ENCODE data around the gene NCOA6. TPM values are rescaled to one million over a fixed set of nuclear protein-coding genes. Genes with fewer than 3 reads are reported as not detected.
"Not testable (repeated sequence)": the region's sequence is repeated elsewhere in the genome, so short reads cannot be mapped to it uniquely, and the experiment has no call there.

NCOA6 gene
- total RNA-seq, 1 donor from 2014 or later: 20.1 TPM

GRCh38 chr20:34831936-34832335 lies 6.5 kb upstream of the NCOA6 start:
- no peak for DNase-seq (ENCODE audit: extremely low read depth, low read depth, low spot score)

DNA sequence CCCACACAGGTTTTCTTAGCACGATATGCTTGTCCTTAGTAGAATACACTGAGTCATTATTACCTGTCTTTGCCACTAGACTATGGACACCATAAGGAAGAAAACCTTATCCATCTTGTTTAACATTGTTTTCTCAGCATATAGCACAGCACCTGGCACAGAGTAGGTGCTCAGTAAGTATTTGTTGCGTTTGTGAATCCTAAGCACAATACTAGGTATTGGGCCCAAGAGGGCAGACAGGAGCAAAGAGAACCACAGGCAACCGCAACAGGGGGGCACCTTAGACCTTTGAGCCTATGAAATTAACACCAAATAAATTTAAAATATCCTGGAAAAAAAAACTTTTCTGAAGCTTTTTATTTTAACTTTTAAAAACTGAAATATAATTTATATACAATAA lies 3.7 kb upstream of the NCOA6 start:
- DNase-seq (ENCODE audit: extremely low read depth, low read depth, low spot score): no peak

- DNase-seq (ENCODE audit: extremely low read depth, low read depth, low spot score): no peak
Measured at GRCh38 chr20:34824806-34825529, 483 bp downstream of the NCOA6 start.

- DNase-seq (ENCODE audit: extremely low read depth, low read depth, low spot score): no peak
Measured at GRCh38 chr20:34824452-34824805, 1.0 kb downstream of the NCOA6 start.

- DNase-seq (ENCODE audit: extremely low read depth, low read depth, low spot score): no peak
Measured at GRCh38 chr20:34824026-34824425, 1.4 kb downstream of the NCOA6 start.

DNA sequence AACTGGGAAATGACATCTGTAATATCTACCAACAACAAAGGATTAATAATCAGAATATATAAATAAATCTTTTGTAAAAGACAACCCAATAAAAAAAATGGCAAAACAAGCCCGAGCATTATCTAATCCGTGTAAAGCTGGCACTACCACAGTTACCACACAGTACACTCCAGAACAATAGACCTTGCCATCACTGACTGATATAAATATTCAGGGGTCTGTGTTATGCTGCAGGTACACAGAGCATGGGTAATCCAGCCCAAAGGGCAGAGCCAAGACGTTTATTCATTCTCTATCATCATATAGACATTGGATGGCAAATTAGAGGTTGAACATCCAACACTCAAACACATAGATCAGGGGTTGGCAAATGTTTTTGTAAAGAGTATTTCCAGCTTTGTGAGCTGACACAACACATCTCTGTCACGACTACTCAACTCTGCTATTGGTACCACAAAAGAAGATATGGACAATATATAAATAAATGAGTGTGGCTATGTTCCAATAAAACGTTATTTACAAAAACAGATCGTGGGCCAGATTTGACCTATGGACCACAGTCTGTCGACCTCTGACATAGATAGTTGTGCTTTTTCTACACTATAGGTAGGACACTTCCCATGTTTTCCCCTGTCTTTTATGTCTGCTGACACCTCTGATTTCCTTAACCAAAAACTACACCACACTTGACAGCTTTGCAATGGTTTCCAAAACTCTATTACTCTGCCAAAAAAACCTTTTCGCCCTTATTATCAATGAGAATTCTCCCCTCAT lies 4.5 kb downstream of the NCOA6 start:
- no peak for DNase-seq (ENCODE audit: extremely low read depth, low read depth, low spot score)

DNA sequence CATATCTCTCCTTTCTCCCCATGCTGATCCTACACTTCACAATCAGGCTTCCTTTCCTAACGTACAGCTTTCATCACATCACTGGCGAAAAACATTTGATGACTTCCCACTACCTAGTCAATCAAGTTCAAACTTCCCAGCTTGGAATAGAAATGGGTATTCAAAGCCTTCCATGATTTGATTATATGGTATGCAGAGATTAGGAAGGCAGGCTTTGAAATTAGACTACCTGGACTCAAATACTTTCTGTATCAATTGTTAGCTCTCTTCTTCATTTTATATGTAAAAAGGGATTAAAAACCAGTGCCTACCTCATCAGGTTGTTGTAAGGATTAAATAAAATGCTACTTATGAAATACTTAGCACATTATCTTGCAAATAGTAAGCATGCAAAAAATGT lies 7.7 kb downstream of the NCOA6 start:
- DNase-seq (ENCODE audit: extremely low read depth, low read depth, low spot score): no peak

DNA sequence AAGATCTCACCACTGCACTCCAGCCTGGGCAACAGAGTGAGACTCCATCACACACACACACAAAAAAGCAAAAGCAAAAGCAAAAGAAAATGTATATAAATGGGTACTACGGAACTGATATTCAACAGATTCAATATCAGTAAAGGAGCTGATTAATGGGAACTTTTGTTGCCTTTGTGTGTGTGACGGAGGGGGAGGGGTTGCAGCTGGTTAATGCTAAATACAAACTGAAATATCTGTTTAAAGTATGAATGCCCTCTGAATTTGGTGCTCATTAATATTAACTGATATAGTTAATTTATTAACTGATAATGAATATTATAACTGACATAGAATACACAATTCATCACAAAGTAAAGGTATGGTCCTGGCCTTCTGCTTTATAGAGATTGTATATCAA lies 8.4 kb downstream of the NCOA6 start:
- DNase-seq (ENCODE audit: extremely low read depth, low read depth, low spot score): no peak

- DNase-seq (ENCODE audit: extremely low read depth, low read depth, low spot score): no peak
Measured at GRCh38 chr20:34815636-34816035, 9.8 kb downstream of the NCOA6 start.

GRCh38 chr20:34808583-34808982 lies 16.9 kb downstream of the NCOA6 start:
- no peak for DNase-seq (ENCODE audit: extremely low read depth, low read depth, low spot score)

DNA sequence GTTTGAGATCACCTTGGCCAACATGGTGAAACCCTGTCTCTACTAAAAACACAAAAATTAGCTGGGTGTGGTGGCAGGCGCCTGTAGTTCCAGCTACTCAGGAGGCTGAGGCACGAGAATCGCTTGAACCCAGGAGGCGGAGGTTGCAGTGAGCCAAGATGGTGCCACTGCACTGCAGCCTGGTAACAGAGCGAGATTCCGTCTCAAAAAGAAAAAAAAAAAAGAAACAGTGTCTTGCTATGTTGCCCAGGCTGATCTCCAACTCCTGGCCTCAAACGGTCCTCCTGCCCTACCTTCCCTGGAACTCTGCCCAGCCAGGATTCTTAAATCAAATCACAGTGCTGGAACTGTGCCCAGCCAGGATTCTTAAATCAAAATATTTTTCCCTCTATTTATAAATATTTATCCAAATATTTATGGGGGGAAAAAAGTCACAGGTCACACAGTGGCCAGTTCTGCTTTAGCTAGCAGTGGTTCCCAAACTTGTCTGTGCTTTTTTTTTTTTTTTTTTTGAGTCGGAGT lies 17.4 kb downstream of the NCOA6 start:
- DNase-seq (ENCODE audit: extremely low read depth, low read depth, low spot score): not testable (repeated sequence)

DNA sequence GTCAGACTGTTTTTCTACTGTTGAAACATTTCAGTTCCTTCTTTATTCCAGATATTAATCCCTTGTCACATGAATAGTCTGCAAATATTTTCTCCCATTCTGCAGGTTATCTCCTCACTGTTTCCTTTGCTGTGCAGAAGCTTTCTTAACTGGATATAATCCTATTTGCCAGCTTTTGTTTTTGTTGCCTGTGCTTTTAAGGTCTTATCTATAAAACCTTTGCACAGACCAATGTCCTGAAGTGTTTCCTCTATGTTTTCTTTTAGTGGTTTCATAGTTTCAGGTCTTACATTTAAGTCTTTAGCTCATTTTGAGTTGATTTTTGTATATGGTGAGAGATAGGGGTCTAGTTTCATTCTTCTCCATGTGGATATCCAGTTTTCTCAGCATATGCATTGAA lies 19.2 kb downstream of the NCOA6 start:
- DNase-seq (ENCODE audit: extremely low read depth, low read depth, low spot score): no peak

GRCh38 chr20:34798871-34799270 lies 26.6 kb downstream of the NCOA6 start:
- no peak for DNase-seq (ENCODE audit: extremely low read depth, low read depth, low spot score)

GRCh38 chr20:34798328-34798727 lies 27.1 kb downstream of the NCOA6 start:
- DNase-seq (ENCODE audit: extremely low read depth, low read depth, low spot score): no peak

DNA sequence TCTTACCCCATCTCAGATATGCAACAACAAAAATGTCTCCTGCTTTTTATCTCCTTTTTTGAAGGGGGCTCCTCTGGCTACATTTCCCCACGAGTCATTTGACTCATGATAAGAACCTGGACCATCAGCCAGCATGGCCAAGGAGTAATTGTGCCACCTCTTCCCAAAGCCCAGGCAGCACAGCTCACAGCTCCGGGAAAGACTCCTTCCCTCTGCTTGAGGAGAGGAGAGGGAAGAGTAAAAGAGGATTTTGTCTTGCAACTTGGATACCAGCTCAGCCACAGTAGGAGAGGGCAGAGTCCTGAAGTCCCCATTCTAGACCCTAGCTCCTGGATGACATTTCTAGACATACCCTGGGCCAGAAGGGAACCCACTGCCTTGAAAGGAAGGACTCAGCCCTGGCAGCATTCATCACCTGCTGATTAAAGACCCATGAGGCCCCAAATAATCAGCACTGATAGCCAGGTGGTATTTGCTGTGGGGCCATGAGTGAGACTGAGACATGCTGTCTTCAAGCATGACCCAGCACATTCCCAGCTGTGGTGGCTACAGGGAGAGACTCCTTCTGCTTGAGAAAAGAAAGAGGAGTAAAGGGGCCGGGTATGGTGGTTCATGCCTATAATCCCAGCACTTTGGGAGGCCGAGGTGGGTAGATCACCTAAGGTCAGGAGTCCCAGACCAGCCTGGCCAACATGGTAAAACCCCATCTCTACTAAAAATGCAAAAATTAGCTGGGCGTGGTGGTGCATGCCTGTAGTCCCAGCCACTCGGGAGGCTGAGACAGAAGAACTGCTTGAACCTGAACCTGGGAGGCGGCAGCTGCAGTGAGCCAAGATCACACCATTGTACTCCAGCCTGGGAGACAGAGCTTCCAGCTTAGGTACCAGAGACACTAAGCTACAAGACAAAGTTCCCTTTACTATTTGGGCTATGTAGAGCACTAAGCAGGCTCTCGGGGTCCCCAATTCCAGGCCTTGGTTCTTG lies 28.1 kb downstream of the NCOA6 start:
- DNase-seq (ENCODE audit: extremely low read depth, low read depth, low spot score): no peak

DNA sequence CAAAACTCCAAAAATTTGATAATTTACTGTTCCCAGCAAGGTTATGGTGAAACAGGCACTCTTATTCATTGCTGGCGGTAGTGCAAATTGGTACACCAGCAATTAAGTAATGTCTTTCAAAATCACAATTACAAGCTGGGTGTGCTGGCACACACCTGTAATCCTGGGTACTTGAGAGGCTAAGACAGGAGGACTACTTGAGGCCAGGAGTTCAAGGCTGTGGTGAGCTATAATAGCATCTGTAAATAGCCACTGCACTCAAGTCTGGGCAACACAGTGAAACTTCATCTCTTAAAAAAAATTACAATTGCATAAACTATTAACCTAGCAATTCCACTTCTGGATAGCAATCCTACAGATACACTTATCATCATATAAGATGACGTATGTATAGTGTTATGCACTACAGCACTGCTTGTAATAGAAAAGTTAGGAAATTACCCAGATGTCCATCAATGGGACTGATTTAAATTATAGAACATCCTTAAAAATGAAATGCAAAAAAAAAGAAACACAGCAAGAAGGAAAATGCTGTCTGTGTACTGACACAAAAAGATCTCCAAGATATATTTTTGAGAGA lies 31.4 kb downstream of the NCOA6 start:
- no peak for DNase-seq (ENCODE audit: extremely low read depth, low read depth, low spot score)

DNA sequence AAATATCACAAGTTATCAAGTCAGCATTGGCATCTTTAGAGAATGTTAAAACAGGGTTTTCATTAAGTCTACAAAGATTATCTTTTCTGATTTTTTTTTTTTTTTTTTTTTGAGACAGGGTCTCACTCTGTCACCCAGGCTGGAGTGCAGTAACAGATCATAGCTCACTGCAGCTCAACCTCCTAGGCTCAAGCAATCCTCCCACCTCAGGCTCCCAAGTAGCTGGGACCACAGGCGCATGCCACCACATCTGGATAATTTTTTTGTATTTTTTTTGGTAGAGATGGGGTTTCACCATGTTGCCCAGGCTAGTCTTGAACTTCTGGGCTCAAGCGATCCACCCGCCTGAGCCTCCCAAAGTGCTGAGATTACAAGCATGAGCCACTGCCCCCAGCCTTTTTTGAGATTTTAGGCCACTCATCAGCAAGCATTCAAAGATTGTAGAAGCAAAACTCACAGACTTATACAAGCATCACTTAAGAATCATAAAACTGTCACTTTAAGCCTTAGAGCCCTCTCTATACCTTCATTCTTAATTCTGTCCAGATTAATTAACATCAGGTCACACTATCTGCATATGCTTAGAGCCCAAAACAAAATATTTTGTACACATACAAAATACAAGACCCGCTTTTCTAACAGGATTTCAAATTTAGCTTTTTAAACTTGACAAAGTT lies 32.6 kb downstream of the NCOA6 start:
- DNase-seq (ENCODE audit: extremely low read depth, low read depth, low spot score): no peak

DNA sequence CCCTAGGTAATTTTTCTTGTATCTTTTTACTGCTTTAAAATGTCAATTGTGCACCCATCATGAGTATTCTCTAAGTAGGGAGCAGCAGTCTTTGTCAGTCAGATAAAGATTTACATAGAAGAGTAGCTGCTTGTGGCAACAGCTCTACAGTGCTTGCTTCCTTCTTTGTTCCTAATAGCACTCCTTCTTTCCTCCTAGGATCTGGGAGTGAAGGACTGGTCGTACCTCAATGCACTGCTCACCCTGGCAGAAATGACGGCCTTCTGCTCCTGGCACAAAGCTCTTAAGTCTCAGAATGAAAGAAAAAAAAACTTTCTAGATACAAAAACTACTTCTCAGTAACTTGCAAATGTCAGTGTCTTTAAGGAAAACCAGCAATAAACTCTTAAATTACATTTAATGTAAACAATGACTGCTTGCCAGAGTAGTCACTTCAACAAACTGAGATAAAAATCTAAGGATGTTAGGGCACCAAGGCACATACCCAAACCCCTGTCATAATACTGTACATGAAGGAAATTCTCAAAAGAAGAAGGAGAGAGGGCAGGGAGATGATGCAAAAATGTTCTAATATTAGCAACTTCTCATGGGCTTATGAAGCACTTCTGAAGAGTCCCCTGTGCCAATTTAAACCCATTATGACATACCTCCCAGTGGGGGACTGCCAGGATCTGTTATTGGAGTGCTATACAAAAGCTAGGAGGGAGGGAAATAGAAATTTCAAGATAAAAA lies 34.0 kb downstream of the NCOA6 start:
- DNase-seq (ENCODE audit: extremely low read depth, low read depth, low spot score): no peak

DNA sequence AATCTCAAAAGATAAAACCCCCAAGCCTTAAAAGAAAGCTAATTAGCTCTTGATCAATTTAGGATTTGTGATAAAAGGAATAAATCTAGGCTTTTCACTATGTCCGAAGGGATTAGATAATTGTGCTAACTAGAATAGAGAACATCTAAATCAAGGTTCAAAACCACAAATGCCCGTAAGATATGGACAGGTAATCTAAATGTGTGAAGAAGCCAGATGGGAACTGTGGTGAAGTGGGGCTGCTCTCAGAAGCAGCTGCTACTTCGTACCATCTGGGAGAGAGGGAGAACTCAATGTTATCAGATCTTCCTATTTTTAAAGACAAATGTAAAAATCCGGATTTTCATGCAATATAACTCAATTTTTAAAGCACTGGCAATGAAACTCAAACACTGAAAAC lies 44.2 kb downstream of the NCOA6 start:
- DNase-seq (ENCODE audit: extremely low read depth, low read depth, low spot score): no peak

Data from glomerular endothelial cell (primary cell).